ENCODE data around the gene HPCAL4. TPM values are rescaled to one million over a fixed set of nuclear protein-coding genes. Genes with fewer than 3 reads are reported as not detected.

Gene HPCAL4
- polyA plus RNA-seq, 3 donors from 2014 or later = 0.04 to 0.13 TPM; not detected in 1

DNA sequence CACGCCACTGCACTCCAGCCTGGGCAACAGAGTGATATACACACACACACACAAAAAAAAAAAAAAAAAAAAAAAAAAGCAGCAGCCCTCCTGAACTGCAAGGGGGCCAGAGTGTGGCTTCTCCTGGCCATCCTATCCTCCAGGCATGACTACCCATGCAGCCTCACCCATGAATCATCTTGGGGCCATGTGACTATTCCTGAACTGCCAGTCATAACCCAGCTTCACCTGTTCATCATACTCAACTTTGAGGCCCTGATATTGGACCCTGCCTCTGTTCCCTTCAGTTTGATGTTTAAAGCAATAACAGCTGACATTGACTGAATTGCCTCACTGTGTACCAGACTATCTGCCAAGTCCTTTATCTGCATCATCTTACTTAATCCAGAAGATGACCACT lies 2.8 kb upstream of the HPCAL4 start:
- DNase-seq = no peak
- Mint-ChIP-seq H3K9me3 (peaks cover 0 to 3% (median 0%) of the 10 kb centered on the region in 6 donors), H3K36me3 (no peaks in the 10 kb centered on the region), H3K27ac (no peak overlapping the region), H3K4me3 (peak overlapping the region in 1 of 5 donors; percentile 11), H3K27me3 (ENCODE audit: low read depth in 3 of 3) (peaks cover 7 to 23% (median 14%) of the 10 kb centered on the region in 3 donors), H3K4me1 (peaks cover 5 to 13% of the 10 kb centered on the region in 2 donors)

GRCh38 chr1:39692152-39693074 lies 1.2 kb upstream of the HPCAL4 start:
- Mint-ChIP-seq H3K27me3 (ENCODE audit: low read depth in 3 of 3) (peaks cover 11 to 23% (median 19%) of the 10 kb centered on the region in 3 donors), H3K4me3 (peak overlapping the region; percentile 46 to 72 (median 58)), H3K27ac (peak overlapping the region in 1 of 6 donors; percentile 17), H3K4me1 (peaks cover 5 to 13% of the 10 kb centered on the region in 2 donors), H3K9me3 (peaks cover 0 to 5% (median 0%) of the 10 kb centered on the region in 6 donors), H3K36me3 (no peaks in the 10 kb centered on the region)
- peak in 2 of 3 donors; percentile 7 for DNase-seq

GRCh38 chr1:39690794-39691382 lies 345 bp downstream of the HPCAL4 start:
- H3K4me1 Mint-ChIP-seq = peaks cover 5 to 13% of the 10 kb centered on the region in 2 donors
- peak overlapping the region; percentile 58 to 72 (median 65) for H3K4me3 Mint-ChIP-seq
- DNase-seq = no peak
- H3K27me3 Mint-ChIP-seq (ENCODE audit: low read depth in 3 of 3) = peaks cover 12 to 23% (median 21%) of the 10 kb centered on the region in 3 donors
- peaks cover 0 to 4% (median 0%) of the 10 kb centered on the region in 3 donors for H3K36me3 Mint-ChIP-seq
- peaks cover 0 to 5% (median 0%) of the 10 kb centered on the region in 6 donors for H3K9me3 Mint-ChIP-seq
- H3K27ac Mint-ChIP-seq = no peak overlapping the region

DNA sequence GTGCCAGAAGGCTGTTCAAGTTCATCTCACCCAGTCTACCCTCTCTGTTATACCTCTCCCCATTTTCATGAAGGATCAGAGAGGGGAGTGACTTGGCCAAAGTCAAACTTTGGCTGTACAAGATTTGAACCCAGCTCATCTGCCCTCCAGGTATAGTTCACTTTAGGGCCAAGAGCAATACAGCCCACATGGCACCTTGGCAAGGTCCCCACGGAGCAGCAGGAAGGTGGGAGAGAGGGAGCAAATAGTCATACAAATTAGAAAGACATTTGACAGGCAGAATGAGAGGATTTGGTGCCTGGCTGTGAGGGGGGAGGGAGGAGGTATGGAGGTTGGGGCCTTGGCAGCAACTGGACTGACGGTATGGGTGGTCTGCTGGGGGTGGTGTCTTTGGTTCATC lies 1.0 kb downstream of the HPCAL4 start:
- peaks cover 0 to 5% (median 0%) of the 10 kb centered on the region in 6 donors for H3K9me3 Mint-ChIP-seq
- H3K27me3 Mint-ChIP-seq (ENCODE audit: low read depth in 3 of 3) = peaks cover 10 to 23% (median 17%) of the 10 kb centered on the region in 3 donors
- H3K27ac Mint-ChIP-seq = no peak overlapping the region
- H3K4me3 Mint-ChIP-seq = peak overlapping the region; percentile 42 to 65 (median 61)
- H3K36me3 Mint-ChIP-seq = peaks cover 0 to 4% (median 0%) of the 10 kb centered on the region in 3 donors
- DNase-seq = no peak
- H3K4me1 Mint-ChIP-seq = peaks cover 5 to 13% of the 10 kb centered on the region in 2 donors

- H3K9me3 Mint-ChIP-seq = peaks cover 0 to 4% (median 0%) of the 10 kb centered on the region in 6 donors
- peaks cover 8 to 17% of the 10 kb centered on the region in 2 donors for H3K4me1 Mint-ChIP-seq
- H3K36me3 Mint-ChIP-seq = peaks cover 0 to 4% (median 0%) of the 10 kb centered on the region in 3 donors
- no peak for DNase-seq
- peaks cover 9 to 25% (median 17%) of the 10 kb centered on the region in 3 donors for H3K27me3 Mint-ChIP-seq (ENCODE audit: low read depth in 3 of 3)
- peak overlapping the region in 2 of 5 donors; percentile 18 to 61 for H3K4me3 Mint-ChIP-seq
- no peak overlapping the region for H3K27ac Mint-ChIP-seq
Observed at GRCh38 chr1:39689635-39690034, 1.6 kb downstream of the HPCAL4 start.

DNA sequence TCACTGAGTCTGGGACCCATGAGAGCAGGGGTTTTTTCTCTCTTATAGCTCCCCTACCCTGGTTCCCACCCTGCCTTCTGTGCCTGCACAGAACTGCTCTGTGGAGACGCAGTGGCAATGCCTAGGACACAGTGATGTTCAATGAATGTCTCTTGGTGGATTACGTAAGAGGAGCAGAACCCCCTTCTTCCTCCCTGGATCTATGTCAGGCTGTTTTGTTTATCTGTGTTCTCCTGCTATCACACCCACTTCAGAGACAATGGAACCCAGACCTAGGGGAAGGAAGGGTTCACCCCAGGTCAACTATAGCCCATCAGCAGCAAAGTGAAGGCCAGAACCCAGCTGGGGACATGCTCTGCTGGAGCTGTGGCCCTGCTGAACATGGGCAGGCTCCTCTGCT lies 2.0 kb downstream of the HPCAL4 start:
- no peak overlapping the region for H3K27ac Mint-ChIP-seq
- no peak overlapping the region for H3K4me3 Mint-ChIP-seq
- peaks cover 9 to 17% of the 10 kb centered on the region in 2 donors for H3K4me1 Mint-ChIP-seq
- peaks cover 0 to 4% (median 0%) of the 10 kb centered on the region in 3 donors for H3K36me3 Mint-ChIP-seq
- peaks cover 9 to 26% (median 17%) of the 10 kb centered on the region in 3 donors for H3K27me3 Mint-ChIP-seq (ENCODE audit: low read depth in 3 of 3)
- DNase-seq = no peak
- peaks cover 0 to 4% (median 0%) of the 10 kb centered on the region in 6 donors for H3K9me3 Mint-ChIP-seq

DNA sequence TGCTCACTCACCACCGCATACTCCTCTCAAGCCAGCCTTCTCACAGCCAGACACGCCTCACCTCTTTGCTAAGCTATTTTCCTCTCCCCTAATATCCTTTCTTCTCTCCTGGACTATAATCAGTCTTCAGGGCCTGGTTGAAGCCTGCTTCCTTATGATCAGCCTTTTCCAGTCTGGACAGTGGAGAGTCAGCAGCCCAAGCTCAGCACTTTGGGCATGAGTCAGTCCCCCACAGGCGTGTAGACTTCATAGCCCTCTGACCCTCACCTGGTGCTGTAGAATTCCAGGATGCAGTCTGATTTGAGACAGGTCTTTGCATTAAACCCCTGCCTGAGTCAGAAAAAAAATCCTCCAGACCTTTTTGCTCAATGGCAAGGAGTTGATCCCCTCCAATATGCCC lies 2.5 kb downstream of the HPCAL4 start:
- H3K36me3 Mint-ChIP-seq = peaks cover 0 to 4% (median 0%) of the 10 kb centered on the region in 3 donors
- H3K27me3 Mint-ChIP-seq (ENCODE audit: low read depth in 3 of 3) = peaks cover 9 to 26% (median 17%) of the 10 kb centered on the region in 3 donors
- H3K4me3 Mint-ChIP-seq = no peak overlapping the region
- peaks cover 9 to 17% of the 10 kb centered on the region in 2 donors for H3K4me1 Mint-ChIP-seq
- H3K9me3 Mint-ChIP-seq = peaks cover 0 to 4% (median 0%) of the 10 kb centered on the region in 6 donors
- no peak for DNase-seq
- no peak overlapping the region for H3K27ac Mint-ChIP-seq

GRCh38 chr1:39687243-39687642 lies 4.0 kb downstream of the HPCAL4 start:
- no peak for DNase-seq
- Mint-ChIP-seq H3K4me3 (no peak overlapping the region), H3K4me1 (peaks cover 5 to 13% of the 10 kb centered on the region in 2 donors), H3K27ac (no peak overlapping the region), H3K36me3 (peaks cover 0 to 4% (median 0%) of the 10 kb centered on the region in 3 donors), H3K9me3 (peaks cover 0 to 4% (median 0%) of the 10 kb centered on the region in 6 donors), H3K27me3 (ENCODE audit: low read depth in 3 of 3) (peaks cover 12 to 31% (median 13%) of the 10 kb centered on the region in 3 donors)

GRCh38 chr1:39685071-39685470 lies 6.2 kb downstream of the HPCAL4 start:
- no peak overlapping the region for H3K27ac Mint-ChIP-seq
- peaks cover 5% of the 10 kb centered on the region in 2 donors for H3K4me1 Mint-ChIP-seq
- peak overlapping the region in 2 of 5 donors; percentile 48 to 55 for H3K4me3 Mint-ChIP-seq
- H3K9me3 Mint-ChIP-seq = peaks cover 0 to 4% (median 0%) of the 10 kb centered on the region in 6 donors
- H3K36me3 Mint-ChIP-seq = peaks cover 0 to 6% (median 0%) of the 10 kb centered on the region in 3 donors
- no peak for DNase-seq
- H3K27me3 Mint-ChIP-seq (ENCODE audit: low read depth in 3 of 3) = peaks cover 6 to 22% (median 15%) of the 10 kb centered on the region in 3 donors

DNA sequence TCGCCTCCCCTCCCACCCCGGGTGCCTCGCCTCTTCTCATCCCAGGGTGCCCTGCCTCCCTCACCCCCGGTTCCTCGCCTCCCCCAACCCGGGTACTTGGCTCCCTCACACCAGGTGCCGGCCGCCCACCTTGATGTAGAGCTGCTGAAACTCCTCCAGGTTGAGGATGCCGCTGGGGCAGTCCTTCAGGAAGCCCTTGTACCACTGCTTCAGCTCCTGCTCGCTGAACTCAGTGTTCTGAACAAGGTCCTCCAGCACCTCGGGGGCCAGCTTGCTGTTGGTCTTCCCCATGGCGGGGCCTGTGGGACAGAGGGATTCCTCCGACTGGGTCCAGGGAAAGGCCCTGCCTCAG lies 6.9 kb downstream of the HPCAL4 start:
- DNase-seq = no peak
- H3K27me3 Mint-ChIP-seq (ENCODE audit: low read depth in 3 of 3) = peaks cover 5 to 18% (median 15%) of the 10 kb centered on the region in 3 donors
- peaks cover 5% of the 10 kb centered on the region in 2 donors for H3K4me1 Mint-ChIP-seq
- peaks cover 0 to 4% (median 0%) of the 10 kb centered on the region in 6 donors for H3K9me3 Mint-ChIP-seq
- no peak overlapping the region for H3K27ac Mint-ChIP-seq
- peak overlapping the region in 1 of 5 donors; percentile 33 for H3K4me3 Mint-ChIP-seq
- peaks cover 0 to 6% (median 0%) of the 10 kb centered on the region in 3 donors for H3K36me3 Mint-ChIP-seq

GRCh38 chr1:39683591-39684312 lies 7.5 kb downstream of the HPCAL4 start:
- Mint-ChIP-seq H3K4me1 (peaks cover 5% of the 10 kb centered on the region in 2 donors), H3K9me3 (peaks cover 0 to 4% (median 0%) of the 10 kb centered on the region in 6 donors), H3K27ac (no peak overlapping the region), H3K4me3 (peak overlapping the region in 3 of 5 donors; percentile 40 to 62 (median 51)), H3K36me3 (peaks cover 0 to 6% (median 0%) of the 10 kb centered on the region in 3 donors), H3K27me3 (ENCODE audit: low read depth in 3 of 3) (peaks cover 5 to 15% (median 15%) of the 10 kb centered on the region in 3 donors)
- DNase-seq = peak; percentile 6 to 32 (median 31)

GRCh38 chr1:39681999-39682398 lies 9.2 kb downstream of the HPCAL4 start:
- Mint-ChIP-seq H3K4me1 (peaks cover 5% of the 10 kb centered on the region in 2 donors), H3K4me3 (no peak overlapping the region), H3K36me3 (peaks cover 0 to 6% (median 0%) of the 10 kb centered on the region in 3 donors), H3K27me3 (ENCODE audit: low read depth in 3 of 3) (peaks cover 5 to 12% (median 10%) of the 10 kb centered on the region in 3 donors), H3K27ac (no peak overlapping the region), H3K9me3 (peaks cover 0 to 1% (median 0%) of the 10 kb centered on the region in 6 donors)
- no peak for DNase-seq

DNA sequence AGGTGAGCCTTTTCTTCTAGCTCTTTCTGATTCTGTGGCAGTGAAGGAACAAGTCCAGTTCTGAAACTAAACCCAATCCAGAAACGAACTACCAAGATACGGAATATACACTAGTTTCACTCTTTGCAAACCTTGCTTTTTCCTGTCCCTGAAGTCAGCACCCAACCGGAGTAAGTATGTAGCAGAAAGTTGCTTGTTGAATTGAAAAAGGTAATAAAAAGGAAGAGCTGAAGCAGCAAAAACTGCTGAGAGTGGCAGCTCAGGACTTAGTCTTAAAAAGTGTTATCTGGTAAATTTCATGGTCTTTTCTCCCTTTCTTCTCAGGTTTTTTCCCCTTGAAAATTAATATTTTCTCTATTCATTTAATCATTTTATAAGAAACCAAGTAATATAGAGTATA lies 9.9 kb downstream of the HPCAL4 start:
- H3K9me3 Mint-ChIP-seq = peaks cover 0 to 1% (median 0%) of the 10 kb centered on the region in 6 donors
- peaks cover 0 to 4% (median 0%) of the 10 kb centered on the region in 3 donors for H3K36me3 Mint-ChIP-seq
- H3K27ac Mint-ChIP-seq = no peak overlapping the region
- no peak overlapping the region for H3K4me3 Mint-ChIP-seq
- H3K27me3 Mint-ChIP-seq (ENCODE audit: low read depth in 3 of 3) = peaks cover 5 to 10% (median 8%) of the 10 kb centered on the region in 3 donors
- peaks cover 5% of the 10 kb centered on the region in 2 donors for H3K4me1 Mint-ChIP-seq
- DNase-seq = no peak
